NCI-H1694 treated with DMSO at 0.1 percent for 48 hours (cell line): ENCODE data around the gene PTPRK.

Source experiments
- DNase-seq: peaks from one replicate; lab custom pipeline; 2025; lab: John Stamatoyannopoulos, UW

PTPRK gene

GRCh38 chr6:128071212-128071611 is 449.2 kb downstream of the PTPRK start:
- no peak for DNase-seq

DNA sequence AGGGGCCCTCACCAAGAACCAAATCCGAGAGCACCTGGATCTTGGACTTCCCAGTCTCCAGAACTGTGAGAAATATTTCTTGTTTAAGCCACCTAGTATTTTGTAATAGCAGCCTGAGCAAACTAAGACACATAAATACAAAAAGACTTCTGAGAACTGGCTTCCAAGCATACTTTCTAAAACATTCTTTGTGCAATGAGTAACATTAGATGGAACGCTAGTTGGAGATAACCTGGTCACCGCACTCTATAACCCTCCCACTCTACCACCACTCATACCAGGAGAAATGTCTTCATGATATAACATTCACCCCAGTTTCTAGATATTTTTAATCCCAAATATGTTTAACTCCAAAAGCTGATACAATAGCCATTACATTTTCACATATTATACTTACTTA is 450.0 kb downstream of the PTPRK start:
- DNase-seq = no peak

DNA sequence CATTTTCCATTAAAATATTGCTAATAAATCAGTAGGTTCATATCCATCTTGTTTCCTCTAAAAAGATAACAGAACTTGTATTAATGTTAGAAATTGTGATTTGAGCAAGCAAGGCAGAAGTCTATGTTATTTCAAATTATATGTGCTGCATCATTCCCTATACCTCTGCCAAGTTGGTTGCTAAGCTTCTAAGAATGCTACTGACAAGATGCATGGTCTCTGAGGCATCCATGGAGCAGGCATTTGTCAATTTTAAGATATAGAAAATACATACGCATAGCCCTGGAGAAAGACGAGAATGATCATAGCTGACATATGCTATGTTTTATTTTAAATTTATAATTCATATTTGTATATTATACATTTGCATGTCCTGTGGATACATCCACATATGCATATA is 451.2 kb downstream of the PTPRK start:
- DNase-seq = peak; percentile 2

- DNase-seq = peak; percentile 85
These were observed 452.3 kb downstream of the PTPRK start for GRCh38 chr6:128068119-128068479.

DNA sequence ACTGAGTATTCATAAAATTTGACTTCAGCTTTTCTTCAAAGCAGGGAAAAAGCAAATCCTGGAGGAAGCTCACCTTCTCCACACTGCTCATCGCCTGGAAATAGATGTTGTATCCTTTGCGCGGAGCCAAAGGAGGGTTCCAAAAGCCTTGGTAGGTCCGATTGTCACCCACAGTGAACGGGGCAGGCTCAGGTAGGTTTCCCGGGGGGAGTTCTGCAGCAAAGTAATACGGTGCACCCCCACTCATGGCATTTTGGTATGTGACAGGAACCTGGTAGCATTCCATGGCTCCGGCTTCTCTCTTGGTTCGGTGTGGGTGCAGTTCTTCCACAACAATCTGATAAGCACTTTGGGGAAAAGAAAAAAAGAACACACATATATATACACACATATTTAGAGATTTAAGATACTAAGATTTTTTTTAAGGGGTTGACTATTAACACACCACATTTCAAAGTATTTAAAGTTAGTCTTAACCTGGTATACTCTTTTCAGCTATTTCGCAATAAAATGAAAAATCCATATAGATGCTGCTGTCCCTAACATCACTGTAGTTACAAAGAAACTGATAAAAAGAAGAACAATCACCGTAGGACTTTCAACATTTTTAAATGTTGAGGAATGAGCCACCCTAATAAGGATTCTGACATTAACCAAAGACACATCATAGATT is 452.8 kb downstream of the PTPRK start:
- no peak for DNase-seq

DNA sequence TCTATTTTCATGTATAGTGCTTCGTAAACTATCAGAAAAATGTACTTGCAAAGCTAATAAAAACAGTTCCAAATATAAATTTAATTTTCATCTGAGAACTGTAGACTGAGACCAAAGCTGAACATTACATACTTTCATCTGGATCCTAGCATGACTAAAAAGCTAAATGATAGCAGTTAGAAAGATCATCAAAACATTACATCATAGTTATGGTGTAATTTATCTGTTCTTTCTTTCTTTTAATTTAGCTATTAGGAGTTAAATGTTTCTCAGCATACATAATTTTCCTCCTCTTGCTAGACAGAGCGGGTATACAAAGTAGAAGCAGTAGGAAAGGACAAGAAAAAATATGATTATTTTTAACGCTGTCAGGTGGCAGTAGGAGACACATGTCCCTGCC is 455.3 kb downstream of the PTPRK start:
- no peak for DNase-seq

GRCh38 chr6:128064540-128064895 is 455.9 kb downstream of the PTPRK start:
- DNase-seq = no peak

- DNase-seq = no peak
These were observed 456.4 kb downstream of the PTPRK start for GRCh38 chr6:128063850-128064539.

DNA sequence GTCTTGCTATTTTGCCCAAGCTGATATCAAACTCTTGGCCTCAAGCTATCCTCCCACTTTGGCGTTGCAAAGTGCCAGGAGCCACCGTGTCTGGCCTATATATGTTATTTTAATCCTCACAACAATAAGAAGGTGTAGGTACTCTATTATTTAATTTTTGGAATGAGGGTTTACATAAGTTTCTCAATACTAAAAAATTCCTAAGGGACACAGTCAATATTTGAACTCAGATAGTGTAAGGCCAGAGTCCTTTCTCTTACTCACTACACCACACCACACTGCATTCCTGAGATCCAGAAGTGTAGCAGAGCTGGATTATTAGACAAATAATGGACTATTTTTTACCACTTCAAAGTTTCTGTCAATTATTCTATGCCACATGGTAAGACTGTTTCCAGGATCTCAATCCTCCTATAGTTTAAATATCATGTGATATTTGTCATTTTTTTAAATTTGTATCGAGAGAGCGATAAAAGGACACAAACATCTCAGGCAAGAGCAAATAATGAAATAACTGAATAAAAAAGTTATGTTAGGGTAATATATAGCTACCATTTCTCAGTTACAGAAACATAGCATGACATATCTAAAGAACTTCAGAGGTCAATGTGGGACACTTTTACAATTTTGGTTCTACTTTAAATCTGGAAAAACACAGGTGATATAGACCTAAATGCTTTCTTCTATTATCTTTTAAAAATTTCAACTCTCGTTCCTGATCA is 457.4 kb downstream of the PTPRK start:
- no peak for DNase-seq

DNA sequence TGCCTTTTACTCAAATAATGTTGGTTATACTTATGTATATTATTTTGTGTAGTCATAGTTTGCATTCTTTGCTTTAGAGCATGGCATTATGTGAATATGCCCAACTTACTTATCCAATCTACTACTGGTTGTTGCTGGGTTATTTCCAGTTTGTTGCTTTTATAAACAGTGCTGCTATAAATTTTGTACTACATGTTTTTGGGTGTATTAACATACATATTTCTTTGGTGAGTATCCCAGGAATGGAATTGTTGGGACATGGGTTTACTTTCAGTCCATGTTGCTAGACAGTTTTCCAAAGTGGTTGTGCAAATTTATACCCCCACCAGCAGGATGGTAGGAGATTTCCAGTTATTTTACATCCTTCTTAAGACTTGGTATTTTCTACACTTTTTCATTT is 462.5 kb downstream of the PTPRK start:
- no peak for DNase-seq

DNA sequence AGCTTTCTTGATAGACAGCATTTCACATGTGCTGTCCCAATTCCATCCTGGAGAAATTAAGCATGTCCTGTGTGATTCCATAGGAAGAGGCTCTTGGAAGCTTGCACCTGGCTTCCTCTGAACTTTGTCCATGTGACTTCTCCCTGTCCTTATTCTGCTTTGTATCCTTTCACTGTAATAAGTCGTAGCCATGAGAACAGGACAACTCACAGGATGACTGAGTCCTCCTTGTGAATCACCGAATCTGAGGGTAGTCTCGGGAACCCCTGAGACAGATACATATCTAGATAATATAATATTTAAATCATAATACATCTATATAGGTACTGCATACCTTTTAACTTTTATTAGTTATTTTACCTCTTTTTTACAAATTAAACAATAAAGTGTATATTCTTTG is 462.9 kb downstream of the PTPRK start:
- DNase-seq = no peak

DNA sequence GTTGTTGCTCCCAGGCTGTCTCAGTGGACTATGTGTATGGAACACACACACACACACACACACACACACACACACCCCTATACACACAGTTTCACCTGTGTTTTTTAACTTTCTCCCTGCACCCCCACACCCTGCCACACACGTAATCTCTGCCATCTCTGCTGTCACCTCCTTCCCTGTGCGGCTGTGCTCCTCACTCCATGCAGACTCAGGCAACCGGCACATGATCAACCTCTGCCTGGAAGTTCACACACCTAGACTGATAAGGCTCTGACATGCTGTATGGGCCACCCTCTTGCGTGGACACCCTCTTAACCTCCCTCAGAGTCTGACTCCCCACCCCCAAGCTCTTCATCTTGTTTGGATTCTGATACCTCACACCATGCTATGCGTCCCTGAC is 467.3 kb downstream of the PTPRK start:
- DNase-seq = no peak

DNA sequence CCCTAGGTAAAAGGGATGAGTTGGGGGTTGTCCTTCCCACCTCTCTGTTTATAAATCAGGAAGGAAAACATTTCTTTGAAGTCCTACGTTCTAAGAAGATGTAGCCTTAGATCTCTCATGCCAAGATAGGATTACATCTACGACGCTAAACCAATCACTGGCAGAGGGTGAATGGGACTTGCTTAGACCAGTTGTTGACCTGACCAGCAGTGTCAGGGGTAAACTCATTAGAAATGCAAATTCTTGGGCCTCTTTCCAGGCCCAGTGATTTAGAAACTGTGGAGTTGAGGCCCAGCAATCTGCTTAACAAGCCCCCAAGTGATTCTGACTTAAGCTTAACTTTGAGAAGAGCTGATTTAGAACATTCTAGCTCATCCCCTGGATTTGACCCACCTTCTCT is 472.4 kb downstream of the PTPRK start:
- DNase-seq = no peak

GRCh38 chr6:128046033-128046432 is 474.4 kb downstream of the PTPRK start:
- DNase-seq = no peak

GRCh38 chr6:128039543-128039942 is 480.9 kb downstream of the PTPRK start:
- DNase-seq = no peak

DNA sequence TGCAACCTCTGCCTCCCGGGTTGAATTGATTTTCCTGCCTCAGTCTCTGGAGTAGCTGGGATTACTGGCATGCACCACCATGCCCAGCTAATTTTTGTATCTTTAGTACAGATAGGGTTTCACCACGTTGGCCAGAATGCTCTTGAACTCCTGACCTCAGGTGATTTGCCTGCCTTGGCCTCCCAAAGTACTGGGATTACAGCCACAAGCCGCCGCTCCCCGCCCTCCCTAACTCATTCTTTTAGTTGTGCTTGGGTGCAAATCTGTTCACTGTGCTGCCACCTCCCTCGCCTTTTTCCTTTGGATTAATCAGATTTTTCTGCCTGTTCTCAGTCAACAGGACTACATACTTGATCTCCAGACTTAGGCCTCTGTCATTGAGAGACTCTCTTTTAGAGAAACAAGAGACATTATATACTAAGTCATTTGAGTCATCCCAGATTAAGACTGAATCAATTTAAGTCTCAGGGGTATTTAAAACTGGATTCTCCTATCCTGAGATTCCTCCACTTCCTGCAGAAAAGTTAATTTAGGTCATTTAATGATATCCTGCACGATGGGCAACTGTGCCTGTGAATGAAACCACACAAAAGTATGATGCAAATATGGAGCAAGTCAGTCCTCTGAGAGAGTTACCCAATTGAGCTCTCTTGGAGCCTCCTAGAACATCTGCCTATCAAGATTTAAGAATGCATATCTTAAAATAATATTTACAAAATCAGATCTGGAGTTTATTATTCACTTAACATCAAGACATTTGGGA is 483.4 kb downstream of the PTPRK start:
- no peak for DNase-seq

GRCh38 chr6:128033156-128033555 is 487.2 kb downstream of the PTPRK start:
- no peak for DNase-seq

GRCh38 chr6:128032042-128032441 is 488.4 kb downstream of the PTPRK start:
- no peak for DNase-seq

DNA sequence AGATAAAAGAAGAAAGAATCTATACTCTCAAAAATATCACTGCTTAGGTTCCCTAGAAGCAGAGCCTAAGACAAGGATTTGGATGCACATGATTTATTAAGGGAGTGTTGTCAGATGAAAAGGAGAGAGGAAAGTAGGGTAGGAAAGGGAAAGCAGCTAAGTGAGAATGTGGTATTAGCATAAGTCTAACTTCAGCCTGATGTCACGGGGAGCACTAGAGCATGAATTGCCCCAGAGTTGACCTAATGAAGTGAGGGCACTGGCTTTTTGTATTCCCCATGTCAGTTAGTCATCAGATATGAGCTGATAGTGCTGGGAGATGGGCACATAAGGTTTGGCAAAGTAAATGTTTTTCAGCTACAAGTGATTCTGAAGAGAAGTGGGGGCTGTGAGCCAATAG is 490.6 kb downstream of the PTPRK start:
- no peak for DNase-seq

DNA sequence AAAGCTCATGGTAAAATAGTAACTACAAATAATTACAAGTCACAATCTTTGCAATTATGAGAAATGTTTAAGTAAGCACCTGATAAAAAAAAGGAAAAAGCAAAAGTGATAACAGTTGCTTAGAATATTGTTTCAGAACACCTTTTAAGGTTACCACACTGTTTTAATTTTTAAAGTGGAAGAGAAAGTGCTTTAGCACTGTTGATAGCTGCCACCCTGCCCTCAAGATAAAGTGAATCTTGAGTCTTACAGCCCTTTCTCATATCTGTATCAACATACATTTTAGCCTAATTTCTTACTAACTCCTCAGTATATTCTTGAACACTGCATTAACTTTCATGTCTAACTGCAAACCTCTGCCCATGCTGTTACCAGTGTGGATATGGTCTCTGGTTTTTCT is 492.2 kb downstream of the PTPRK start:
- DNase-seq = no peak

GRCh38 chr6:128025478-128025877 is 494.9 kb downstream of the PTPRK start:
- DNase-seq = no peak

GRCh38 chr6:128024969-128025368 is 495.4 kb downstream of the PTPRK start:
- no peak for DNase-seq

GRCh38 chr6:128024046-128024445 is 496.4 kb downstream of the PTPRK start:
- DNase-seq = no peak
